ENCODE results near the gene ZMYND11.
"Not testable (repeated sequence)": the region's sequence is repeated elsewhere in the genome, so short reads cannot be mapped to it uniquely, and the experiment has no call there.

The ZMYND11 gene

DNA sequence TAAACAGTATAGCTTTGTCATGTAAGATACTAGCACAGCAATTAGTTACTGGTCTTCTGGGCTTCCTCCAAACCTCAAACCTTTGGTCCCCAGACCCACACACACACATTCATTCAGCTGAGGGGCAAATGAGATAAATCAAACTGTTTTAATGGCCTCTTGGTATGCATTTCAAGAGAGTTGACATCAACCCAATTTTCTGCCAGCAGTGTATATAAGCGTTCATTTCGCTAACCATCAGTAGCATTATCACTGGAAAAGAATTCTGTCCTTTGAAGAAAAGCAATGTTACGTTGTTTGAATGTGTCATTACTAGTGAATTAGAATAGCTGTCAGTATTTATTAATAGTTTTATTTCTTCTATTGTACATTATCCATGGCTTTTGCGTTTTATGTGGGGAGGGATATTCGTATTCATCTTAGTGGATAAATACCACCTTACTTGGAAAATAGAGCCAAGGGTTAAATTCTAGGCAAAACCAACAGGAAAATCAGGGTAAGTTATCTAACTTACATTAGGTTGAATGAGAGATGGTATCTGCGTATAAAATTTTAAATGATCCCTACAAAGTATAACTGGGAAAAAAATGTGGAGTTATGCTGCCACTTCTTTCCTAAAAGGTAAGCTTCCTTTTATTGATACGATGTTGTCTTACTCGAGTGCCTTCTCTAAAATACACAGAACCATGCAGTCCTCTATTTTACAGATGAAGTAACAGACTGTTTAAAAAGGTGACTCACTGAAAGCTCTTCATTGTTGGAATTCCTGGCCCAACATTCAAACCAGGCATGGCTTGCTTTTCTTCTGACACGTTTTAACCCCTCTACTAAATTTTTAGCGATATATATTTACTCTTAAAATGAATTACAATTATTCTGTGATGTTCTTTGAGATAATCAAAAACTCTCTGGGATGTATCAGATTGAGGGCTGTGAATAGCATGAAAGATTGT lies 2.0 kb upstream of the ZMYND11 start:
- DNase-seq (ENCODE audit: low read depth, low spot score), result peak; percentile 14

- DNase-seq (ENCODE audit: low read depth, low spot score), result peak; percentile 45
Observed at GRCh38 chr10:134247-135131, 766 bp upstream of the ZMYND11 start.

DNA sequence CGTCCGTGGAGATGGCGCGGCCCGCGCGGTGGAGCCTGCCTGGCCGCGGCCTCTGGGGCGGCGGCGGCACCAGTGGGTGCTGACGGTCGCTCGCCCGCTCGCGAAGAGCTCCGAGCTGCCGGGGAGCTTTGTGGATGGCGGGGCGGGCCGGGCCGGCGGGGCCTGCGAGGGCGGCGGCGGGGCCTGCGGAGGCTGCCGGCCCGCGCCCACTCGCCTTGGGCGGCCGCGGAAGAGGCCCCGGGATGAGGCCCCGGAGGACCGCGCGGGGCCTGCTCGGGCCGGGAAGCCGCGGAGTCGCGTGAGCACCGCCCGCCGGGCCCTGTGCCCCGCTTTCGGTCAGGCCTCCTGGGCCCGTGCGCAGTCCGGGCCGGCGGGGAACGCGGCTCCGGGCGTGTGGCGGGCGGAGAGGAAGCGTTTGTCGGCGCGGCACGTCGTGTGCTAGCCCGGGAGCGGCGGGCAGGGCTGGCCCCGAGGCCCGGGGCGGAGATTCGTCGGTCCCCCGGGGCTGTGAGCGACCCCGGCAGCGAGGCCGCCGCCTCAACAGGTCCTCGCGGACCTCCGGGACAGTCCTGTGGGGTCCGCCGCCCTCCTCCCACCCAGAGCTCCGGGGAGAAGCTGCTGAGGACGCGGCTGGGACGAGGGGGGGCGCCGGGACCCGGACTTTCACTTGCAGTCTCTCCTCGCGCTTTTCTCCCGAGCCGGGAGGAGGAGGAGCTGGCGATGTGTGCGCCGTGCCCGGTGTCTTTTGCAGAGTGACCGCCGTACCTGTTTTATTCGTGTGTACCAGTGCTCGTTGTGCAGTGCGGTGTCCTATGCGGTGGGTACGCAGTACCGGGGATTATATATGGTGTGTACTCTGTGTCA lies 578 bp downstream of the ZMYND11 start:
- DNase-seq (ENCODE audit: low read depth, low spot score), result peak; percentile 65

DNA sequence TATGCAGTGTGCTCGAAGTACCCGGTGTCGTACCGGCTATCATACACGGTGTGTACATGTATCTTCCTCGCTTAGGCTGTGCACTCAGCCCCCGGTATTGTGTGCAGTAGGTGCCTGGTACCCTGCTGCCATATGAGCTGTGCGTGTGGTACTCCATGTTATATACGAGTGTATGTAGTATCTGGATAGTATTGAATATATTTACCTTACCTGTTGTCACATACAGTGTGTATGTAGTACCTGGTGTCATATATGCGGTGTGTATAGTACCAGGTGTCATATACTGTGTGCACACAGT lies 1.2 kb downstream of the ZMYND11 start:
- DNase-seq (ENCODE audit: low read depth, low spot score), result no peak

GRCh38 chr10:137031-137430 lies 1.8 kb downstream of the ZMYND11 start:
- peak; percentile 57 for DNase-seq (ENCODE audit: low read depth, low spot score)

GRCh38 chr10:137606-138005 lies 2.4 kb downstream of the ZMYND11 start:
- DNase-seq (ENCODE audit: low read depth, low spot score), result no peak

GRCh38 chr10:142371-142770 lies 7.1 kb downstream of the ZMYND11 start:
- no peak for DNase-seq (ENCODE audit: low read depth, low spot score)

DNA sequence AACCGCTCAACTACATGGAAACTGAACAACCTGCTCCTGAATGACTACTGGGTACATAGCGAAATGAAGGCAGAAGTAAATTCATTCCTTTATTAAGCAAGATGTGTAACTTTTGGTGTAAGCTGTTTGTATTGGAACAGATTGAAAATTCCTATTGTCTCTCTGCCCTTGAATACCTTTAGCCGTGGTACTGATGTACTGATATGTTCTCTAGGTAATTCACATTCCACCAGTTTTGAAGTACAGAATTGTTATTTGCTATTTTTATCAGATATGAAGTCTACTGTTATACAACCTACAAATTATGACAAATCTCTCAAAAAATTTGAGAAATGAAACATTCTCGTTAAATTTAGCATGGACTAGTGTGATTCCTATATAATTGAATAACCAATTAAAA lies 17.7 kb downstream of the ZMYND11 start:
- no peak for DNase-seq (ENCODE audit: low read depth, low spot score)

- no peak for DNase-seq (ENCODE audit: low read depth, low spot score)
Observed at GRCh38 chr10:154348-154747, 19.1 kb downstream of the ZMYND11 start.

DNA sequence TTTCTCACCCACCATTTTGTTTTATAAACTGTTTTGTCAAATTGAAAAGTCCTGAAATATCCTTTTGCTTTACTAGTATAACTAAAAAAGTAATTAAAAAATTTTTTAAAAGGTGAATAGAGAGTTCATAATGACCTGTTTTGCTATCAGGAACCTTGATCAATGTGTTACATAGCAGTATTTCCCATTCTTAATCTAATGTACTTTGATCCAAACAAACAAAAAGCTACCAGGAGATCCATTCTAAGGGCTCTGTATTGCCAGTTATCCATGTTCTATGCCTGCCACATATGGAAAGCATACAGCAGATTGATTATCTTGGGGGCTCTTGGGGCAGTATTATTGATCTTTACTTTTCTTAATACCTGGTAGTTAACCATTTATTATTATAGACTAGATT lies 32.1 kb downstream of the ZMYND11 start:
- DNase-seq (ENCODE audit: low read depth, low spot score), result no peak

DNA sequence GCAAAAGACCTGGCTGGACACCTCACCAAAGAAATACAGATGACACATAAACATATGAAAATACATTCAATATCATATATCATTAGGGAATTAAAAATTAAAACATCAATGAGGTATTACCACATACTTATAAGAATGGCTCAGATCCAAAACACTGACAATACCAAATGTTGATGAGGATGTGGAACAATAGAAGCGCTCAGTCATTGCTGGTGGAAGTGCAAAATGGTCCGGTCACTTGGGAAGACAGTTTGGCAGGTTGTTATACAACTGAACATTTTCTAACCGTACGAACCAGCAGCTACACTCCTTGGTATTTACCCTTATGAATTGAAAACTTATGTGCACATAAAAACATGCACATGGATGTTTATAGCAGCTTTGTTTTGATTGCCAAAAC lies 38.5 kb downstream of the ZMYND11 start:
- no peak for DNase-seq (ENCODE audit: low read depth, low spot score)

GRCh38 chr10:176677-177076 lies 41.4 kb downstream of the ZMYND11 start:
- DNase-seq (ENCODE audit: low read depth, low spot score), result no peak

GRCh38 chr10:178208-178607 lies 43.0 kb downstream of the ZMYND11 start:
- no peak for DNase-seq (ENCODE audit: low read depth, low spot score)

GRCh38 chr10:178723-179122 lies 43.5 kb downstream of the ZMYND11 start:
- DNase-seq (ENCODE audit: low read depth, low spot score), result no peak

- no peak for DNase-seq (ENCODE audit: low read depth, low spot score)
Observed at GRCh38 chr10:182441-183201, 47.4 kb downstream of the ZMYND11 start.

DNA sequence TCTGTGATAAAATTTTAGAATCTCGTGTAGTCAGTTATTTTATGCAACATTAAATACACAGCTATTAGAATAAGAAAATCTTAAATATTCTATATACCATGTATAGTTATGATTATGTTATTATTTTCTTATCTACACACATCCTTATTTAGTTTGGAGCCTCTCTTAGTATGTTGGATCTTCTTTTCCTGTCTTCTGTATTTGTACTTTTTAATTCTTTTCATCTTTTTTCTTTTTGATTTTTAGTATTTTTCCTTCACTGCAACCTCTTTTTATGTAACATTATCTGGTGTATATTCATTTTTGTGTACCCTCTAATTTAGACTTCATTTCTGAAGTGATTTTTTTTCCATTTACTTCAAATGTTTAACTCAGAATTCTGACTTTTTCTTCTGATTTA lies 48.9 kb downstream of the ZMYND11 start:
- DNase-seq (ENCODE audit: low read depth, low spot score), result no peak

- no peak for DNase-seq (ENCODE audit: low read depth, low spot score)
Observed at GRCh38 chr10:184911-185310, 49.7 kb downstream of the ZMYND11 start.

- DNase-seq (ENCODE audit: low read depth, low spot score), result not testable (repeated sequence)
Observed at GRCh38 chr10:185571-185970, 50.3 kb downstream of the ZMYND11 start.

DNA sequence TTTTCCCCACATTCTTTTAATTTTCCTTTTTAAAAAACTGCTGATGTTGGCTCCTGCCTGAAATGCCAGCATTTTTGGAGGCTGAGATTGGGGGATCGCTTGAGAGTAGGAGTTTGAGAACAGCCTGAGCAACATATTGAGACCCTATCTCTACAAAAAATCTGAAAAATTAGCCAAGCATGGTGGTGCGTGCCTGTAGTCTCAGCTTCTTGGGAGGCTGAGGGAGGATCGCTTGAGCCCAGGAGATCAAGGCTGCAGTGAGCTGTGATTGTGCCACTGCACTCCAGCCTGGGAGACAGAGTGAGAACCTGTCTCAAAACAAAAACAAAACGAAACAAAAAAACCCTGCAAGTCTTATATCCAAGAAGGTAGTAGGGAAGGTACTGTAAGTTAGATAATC lies 51.7 kb downstream of the ZMYND11 start:
- no peak for DNase-seq (ENCODE audit: low read depth, low spot score)

DNA sequence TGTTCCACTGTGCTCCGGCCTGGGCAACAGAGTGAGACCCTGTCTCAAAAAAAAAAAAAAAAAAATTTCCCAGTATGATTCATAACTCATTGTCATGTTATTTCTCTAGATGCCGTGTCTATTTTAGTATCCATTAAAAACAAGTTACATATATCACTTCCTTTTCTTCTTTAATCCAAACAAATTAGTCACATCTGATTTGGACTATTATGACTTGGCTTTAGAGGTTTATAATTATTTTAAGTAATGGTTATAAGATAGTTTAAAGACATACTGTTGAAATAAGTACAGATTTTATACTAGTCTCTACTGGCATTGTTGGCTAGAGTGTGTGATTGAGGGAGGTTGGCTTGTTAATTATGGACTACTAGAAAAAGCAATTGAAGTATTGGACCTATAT lies 53.3 kb downstream of the ZMYND11 start:
- no peak for DNase-seq (ENCODE audit: low read depth, low spot score)

GRCh38 chr10:190216-190615 lies 55.0 kb downstream of the ZMYND11 start:
- DNase-seq (ENCODE audit: low read depth, low spot score), result no peak
